ENCODE data around the gene PUSL1.

The PUSL1 gene

DNA sequence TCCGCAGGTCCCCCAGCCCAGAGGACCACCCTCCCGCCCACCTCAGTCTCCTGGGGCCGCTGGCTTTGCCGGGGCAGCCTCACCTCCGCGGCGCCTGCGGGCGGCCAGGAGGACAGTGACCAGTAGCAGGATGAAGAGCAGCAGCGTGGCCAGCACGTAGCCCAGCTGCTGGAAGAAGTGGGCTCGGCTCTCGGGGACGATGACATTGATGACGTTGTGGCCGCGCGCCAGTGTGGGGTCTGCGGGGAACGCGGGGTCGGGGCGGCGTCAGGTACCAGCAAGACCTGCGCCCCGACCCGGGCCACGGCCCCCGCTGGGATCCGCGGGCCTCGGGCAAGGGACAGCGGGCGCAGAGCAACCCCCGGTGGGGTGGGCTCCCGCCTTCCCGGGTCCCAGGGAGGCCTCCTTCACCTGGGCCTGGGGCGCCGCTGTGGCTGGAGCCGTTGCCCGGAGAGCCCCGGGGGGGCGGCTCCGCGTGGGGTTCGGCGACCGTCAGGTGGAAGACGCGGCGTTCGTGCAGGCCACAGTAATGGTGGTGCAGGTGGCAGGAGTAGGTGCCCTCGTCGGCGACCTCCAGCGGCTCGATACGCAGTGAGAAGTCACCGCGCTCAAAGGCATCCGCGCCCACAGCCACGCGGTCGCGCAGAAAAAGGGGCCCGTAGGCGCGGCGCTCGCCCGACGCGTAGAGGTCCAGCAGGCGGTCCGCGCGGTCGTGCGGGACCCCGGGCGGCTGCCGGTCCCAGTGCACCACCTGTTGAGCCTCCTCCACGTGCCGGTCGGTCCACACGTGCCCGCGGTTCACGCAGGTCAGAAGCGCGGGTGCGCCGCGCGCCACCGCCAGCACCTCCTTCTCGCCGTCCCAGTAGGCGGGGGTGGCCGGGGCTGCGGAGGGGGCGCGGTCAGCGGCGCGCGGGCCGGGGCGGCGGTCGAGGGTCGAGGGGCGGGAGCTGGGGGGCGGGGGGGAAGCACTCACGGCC is 46.2 kb downstream of the PUSL1 start:
- DNase-seq = peak; percentile 13

DNA sequence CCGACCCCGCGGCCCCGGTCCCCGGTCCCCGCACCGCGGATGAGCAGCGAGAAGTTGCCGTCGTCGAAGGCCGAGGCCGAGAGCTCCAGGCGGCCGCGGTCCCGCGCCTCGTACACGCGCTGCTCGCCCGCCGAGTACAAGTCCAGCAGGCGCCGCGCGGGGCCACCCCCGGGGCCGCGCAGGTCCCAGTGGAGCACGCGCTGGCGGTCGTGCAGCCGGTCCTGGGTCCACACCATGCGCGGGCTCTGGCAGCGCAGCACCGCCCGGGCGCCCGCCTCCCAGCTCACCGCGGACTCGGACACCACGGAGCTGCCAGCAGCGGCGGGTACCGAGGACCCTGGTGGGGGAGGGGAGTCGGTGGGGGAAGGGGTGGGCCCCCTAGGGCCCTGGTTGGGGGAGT is 47.0 kb downstream of the PUSL1 start:
- peak; percentile 26 for DNase-seq

DNA sequence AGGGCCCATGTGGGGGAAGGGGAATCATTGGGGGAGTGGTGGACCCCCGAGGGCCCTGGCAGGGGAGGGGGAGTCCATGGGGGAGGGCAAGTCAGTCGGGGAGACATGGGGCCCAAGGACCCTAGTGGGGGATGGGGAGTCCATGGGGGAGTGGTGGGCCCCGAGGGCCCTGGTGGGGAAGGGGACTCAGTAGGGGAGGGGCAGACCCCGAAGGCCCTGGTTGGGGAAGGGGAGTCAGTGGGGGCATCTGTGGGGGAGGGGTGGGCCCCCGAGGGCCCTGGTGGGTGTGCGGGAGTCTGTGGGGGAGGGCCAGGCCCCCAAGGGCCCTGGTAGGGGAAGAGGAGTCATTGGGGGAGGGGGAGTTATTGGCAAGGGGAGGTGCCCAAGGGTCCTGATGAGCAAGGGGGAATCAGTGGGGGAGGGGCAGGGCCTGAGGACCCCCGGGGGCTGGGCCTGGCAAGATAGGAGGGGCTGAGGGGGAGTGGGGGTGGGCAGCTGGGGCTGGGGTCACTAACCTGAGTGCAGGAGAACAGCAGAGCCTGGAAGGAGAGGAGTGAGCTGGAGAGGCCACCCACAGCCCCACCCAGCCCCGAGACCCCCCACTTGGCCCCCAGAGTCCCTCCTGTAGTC is 47.9 kb downstream of the PUSL1 start:
- no peak for DNase-seq

DNA sequence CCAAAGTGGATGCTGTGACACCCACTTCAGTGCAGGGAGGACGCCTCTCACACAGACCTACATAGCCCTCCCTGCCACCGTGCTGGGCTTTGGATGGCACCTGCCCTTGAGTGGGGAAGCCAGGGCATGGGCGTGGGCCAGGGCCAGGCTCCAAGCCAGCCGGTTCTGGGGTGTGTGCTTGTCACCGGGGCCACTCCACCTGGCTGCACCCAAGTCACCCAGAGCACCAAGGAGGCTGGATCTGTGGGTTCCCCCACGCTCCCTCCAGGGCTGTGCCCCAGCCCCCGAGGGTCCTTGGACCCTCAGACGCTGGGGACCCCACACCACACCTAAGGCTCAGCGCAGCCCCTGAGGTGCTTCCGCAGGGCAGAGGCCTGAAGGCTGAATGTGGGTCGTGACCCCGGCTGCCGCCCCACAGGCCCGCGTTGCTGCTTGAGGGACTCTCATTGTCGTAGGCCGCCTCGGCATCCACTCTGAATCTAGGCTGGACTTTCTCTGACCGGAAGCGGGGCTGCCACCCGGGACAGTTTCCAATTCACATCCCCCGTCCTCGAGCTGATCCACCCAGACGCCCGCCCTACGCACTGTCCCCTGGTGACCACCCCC is 48.5 kb downstream of the PUSL1 start:
- no peak for DNase-seq

DNA sequence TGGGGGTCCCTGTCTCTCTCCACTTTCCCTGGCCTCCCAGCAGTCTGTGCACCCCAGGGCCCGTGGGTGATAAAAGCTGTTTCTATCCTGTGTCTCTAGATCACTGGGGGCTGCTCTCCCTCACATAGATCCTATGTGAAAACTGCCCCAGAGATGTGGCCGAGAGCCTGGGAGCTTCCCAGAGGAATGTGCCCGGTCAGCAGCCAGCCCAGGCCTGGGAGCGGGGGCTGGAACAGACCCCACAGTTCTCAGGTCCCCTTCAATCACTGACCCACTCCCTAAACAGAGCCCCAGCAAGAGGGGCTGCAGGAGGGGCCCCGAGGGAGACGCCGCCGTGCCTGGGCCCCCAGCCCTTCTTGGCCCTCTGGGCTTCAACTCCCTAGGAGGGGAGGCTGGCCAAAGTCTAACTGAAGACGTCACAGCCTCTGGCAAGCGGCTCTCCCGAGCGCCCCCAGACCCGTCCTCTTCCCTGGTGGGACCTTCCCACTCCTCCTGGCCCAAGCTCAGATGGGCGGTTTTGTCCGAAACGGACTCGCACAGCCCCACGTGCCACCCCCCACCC is 49.6 kb downstream of the PUSL1 start:
- DNase-seq = no peak

DNA sequence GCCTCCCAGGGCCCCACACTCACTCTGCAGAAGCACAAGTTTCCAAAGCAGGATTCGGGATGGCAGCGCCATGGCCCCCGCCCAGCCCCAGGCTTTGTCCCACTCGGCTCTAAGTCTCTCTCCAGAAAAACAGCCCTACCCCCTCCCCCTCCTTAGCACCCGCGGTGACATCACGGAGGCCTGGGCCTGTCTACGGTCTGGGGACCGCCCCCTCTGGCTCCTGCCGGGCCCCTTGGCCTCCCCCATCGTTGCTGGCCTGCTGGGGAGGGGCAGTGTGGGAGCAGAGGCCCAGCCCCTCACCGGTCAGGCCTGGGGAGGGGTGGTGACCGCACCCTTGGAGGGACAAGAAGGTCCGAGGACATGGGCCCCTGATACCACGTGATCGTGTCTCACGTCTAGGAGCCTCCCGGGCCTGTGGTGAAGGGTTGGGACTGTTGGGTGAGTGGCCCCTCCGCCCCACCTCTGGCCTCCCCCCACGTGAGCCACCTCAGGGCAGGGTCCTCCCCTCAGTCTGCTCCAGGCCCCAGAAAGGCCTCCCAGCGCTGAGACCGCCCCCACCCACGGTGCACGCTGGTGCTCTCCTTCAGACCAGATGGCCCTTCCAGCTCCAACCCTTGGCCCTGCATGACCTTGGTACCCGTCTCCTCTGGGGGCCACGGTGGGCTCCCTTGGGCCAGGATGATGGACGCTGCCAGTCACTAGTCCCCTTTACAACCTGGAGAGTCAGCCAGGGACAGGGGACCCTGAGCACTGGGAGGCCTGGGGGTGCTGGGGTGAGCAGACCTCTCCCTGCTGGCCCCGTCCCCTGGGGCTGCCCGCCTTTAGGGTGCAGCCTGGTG is 50.3 kb downstream of the PUSL1 start, which contains the start of gene MXRA8:
Gene MXRA8, minus strand, starts transcription at position 123 of the 839 bp plus-strand sequence. Its CDS starts 51 bp downstream, at position 72.
- DNase-seq = no peak

DNA sequence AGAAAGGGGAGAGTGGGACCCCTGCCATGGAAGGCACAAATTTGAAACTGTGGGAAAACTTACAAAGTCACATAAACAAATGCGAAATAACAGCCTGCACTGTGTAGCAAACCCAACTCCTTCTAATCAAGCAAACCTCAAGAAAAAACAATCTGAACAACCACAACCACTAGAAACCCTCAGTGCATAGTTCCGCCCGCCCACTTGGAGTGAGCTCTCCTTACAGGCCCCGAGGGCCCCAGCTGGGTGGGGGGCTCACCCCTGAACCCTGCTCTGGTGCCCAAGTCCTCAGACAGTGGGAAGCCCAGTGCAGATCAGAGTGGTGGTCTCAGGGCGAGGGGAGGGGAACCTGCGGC is 50.9 kb downstream of the PUSL1 start:
- no peak for DNase-seq

DNA sequence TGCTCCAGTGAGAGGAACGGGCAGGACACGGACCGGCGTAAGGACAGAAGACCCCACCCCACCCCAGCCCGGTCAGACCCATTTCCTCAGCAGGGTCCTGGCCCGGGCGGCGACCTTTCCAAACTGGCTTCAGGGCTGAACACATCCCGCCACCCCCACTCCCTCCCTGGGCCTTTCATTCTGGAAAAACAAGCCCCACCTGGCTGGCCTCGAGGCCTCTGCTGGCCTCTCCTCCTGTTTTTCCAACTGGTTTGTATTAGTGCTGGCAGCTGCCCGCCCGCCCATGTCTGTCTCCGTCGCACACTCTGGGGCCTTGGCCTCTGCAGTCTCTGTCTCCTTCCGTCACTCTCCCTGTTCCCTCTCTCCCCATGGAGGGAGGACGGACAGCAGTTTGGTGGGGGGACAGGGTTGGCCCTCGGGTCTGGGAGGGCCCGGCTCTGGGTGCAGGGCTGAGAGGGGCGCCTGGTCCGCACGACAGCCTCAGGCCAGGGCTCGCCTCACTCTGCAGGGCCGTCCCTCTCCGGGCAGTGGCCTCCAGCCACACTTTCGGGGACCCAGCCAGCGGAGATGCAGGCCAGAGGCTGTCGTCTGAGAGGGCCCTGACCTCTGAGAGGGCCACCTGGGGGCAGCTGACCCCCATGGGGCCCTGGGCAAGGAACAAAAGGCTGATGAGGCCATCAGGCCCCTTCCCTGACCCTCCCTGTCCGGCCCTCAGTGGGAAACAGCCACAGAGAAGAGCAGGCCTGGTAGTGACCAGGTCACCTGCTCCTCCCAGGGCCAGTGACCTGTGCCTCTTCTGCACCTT is 51.5 kb downstream of the PUSL1 start:
- no peak for DNase-seq

DNA sequence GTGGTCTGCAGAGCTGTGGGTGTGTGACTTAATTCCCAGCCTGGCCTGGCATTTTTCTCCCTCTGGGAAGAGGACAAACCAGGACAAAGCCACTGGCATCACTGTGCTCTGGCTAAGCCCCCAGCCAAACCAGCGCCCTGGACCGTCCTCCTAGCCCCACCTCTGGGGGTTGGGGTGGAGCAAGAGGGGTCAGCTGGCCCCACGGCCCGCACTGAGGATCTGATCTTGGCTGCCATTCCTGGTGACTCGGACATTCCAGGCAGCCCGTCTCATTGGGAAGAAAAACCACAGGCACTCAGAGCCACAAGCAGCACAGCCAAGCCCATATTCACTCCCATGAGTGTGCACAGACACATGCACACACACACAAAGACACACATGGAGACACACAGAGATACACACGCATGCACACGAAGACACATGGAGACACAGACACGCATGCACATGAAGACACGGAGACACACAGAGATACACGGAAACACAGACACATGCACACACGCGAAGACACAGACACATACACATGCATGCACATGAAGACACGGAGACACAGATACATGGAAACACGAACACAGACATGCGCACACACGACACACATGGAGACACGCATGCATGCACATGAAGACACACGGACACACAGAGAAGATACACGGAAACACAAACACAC is 52.2 kb downstream of the PUSL1 start:
- no peak for DNase-seq

Measured in NCI-H1105 treated with DMSO at 0.1 percent for 48 hours (cell line).